T-helper 1 cell (primary cell): ENCODE results near the gene DSCAML1.

Experiments used
- DNase-seq, 5 donors: peaks; one replicate each; pipeline ENCODE4 v3.0.0-alpha.2; 2012 to 2020

DSCAML1 gene

GRCh38 chr11:117514256-117514655 lies 282.8 kb downstream of the DSCAML1 start:
- DNase-seq, result no peak

- DNase-seq, result no peak
Observed at GRCh38 chr11:117513666-117514065, 283.4 kb downstream of the DSCAML1 start.

- DNase-seq, result no peak
Observed at GRCh38 chr11:117511931-117512539, 285.0 kb downstream of the DSCAML1 start.

- no peak for DNase-seq
Observed at GRCh38 chr11:117511483-117511930, 285.5 kb downstream of the DSCAML1 start.

GRCh38 chr11:117510646-117511045 lies 286.4 kb downstream of the DSCAML1 start:
- DNase-seq, result no peak

GRCh38 chr11:117509543-117509942 lies 287.5 kb downstream of the DSCAML1 start:
- no peak for DNase-seq

GRCh38 chr11:117506971-117507370 lies 290.0 kb downstream of the DSCAML1 start:
- DNase-seq, result no peak

- DNase-seq, result no peak
Observed at GRCh38 chr11:117505285-117505970, 291.6 kb downstream of the DSCAML1 start.

GRCh38 chr11:117502779-117503100 lies 294.3 kb downstream of the DSCAML1 start:
- no peak for DNase-seq

GRCh38 chr11:117502015-117502778 lies 294.8 kb downstream of the DSCAML1 start:
- DNase-seq, result no peak

- no peak for DNase-seq
Observed at GRCh38 chr11:117501237-117501898, 295.6 kb downstream of the DSCAML1 start.

- no peak for DNase-seq
Observed at GRCh38 chr11:117498791-117499190, 298.2 kb downstream of the DSCAML1 start.

GRCh38 chr11:117497206-117497951 lies 299.6 kb downstream of the DSCAML1 start:
- DNase-seq, result no peak

- no peak for DNase-seq
Observed at GRCh38 chr11:117495357-117495756, 301.7 kb downstream of the DSCAML1 start.

- no peak for DNase-seq
Observed at GRCh38 chr11:117492578-117493251, 304.3 kb downstream of the DSCAML1 start.

- no peak for DNase-seq
Observed at GRCh38 chr11:117490911-117491310, 306.1 kb downstream of the DSCAML1 start.

GRCh38 chr11:117489999-117490679 lies 306.9 kb downstream of the DSCAML1 start:
- no peak for DNase-seq

GRCh38 chr11:117488996-117489952 lies 307.7 kb downstream of the DSCAML1 start:
- DNase-seq, result no peak

- no peak for DNase-seq
Observed at GRCh38 chr11:117486059-117486458, 311.0 kb downstream of the DSCAML1 start.

GRCh38 chr11:117484156-117484555 lies 312.9 kb downstream of the DSCAML1 start:
- DNase-seq, result no peak
